Measurements from ENCODE around the gene USP34. TPM values are rescaled to one million over a fixed set of nuclear protein-coding genes. Genes with fewer than 3 reads are reported as not detected.
"Not testable (repeated sequence)": the region's sequence is repeated elsewhere in the genome, so short reads cannot be mapped to it uniquely, and the experiment has no call there.

The USP34 gene
- total RNA-seq, 2 experiments from 2014 or later, result 89.8 to 95.6 TPM

DNA sequence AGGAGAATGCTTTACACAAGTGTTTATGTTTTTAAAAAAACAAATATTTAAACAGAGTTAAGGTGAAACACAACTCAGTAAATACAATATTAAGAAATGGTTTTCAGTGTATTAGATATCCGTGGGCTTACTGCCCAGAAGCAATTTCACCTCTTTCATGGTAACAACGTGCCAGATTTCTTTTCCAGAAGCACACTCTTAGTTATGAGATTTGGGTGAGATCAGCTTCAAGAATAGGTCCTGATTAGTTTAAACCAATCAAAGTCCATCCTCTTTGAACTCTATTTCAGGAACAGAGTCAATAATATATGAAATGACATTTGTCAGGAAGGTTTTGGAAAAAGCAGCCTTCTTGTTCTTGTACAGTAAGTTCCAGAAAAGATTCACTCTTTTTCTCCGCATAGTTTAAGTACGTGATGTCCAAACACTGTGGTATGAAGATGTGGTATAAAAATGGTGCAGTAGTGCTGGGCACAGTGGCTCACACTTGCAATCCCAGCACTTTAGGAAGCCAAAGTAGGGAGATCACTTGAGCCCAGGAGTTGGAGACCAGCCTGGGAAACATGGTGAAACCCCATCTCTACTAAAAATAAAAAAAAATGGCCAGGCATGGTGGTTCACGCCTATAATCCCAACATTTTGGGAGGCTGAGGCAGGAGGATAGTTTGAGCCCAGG, 14.7 kb downstream of the USP34 start:
- Mint-ChIP-seq H3K4me3 (no peak overlapping the region), H3K27ac (no peak overlapping the region), H3K36me3 (ENCODE audit: low read depth) (peaks cover 31% of the 10 kb centered on the region), H3K4me1 (peaks cover 32% of the 10 kb centered on the region), H3K9me3 (no peaks in the 10 kb centered on the region), H3K27me3 (no peaks in the 10 kb centered on the region)
- ChIA-PET POLR2A (no interaction called here), CTCF (interaction anchor here (0.6 to 0.9 kb wide), 2 partner anchors 10 to 18 kb away, joined by 3 to 7 read pairs; no protein-coding TSS in a partner anchor)
- DNase-seq, result no peak

DNA sequence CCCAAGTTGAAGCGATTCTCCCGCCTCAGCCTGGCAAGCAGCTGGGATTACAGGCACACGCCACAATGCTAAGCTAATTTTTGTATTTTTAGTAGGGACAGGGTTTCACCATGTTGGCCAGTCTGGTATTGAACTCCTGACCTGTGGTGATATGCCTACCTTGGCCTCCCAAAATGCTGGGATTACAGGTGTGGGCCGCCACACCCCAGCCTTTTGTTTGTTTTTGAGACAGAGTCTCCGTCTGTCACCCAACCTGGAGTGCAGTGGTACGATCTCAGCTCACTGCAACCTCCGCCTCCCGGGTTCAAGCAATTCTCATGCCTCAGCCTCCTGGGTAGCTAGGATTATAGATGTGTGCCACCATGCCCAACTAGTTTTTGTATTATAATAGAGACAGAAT, 15.9 kb downstream of the USP34 start:
- H3K27ac Mint-ChIP-seq, H3K27me3 Mint-ChIP-seq, DNase-seq, POLR2A ChIA-PET, H3K4me3 Mint-ChIP-seq, H3K9me3 Mint-ChIP-seq: not testable (repeated sequence)
- H3K4me1 Mint-ChIP-seq, result peaks cover 34% of the 10 kb centered on the region
- H3K36me3 Mint-ChIP-seq (ENCODE audit: low read depth), result peaks cover 31% of the 10 kb centered on the region
- CTCF ChIA-PET, result interaction anchor here (1.2 kb wide), 1 partner anchor 83 kb away, joined by 3 read pairs; the partner anchor contains the start of gene XPO1

DNA sequence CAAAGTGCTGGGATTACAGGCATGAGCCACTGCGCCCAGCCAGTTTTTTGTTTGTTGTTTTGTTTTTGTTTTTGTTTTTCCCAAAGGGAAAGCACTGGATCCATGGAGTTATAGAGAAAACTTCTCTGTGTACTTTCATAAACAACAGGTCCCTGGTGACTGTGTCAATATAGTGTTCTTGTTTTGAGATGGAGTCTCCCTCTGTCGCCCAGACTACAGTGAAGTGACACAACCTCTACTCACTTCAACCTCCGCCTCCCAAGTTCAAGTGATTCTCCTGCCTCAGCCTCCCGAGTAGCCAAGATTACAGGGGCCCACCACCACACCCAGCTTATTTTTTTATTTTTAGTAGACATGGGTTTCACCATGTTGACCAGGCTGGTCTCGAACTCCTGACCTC, 16.5 kb downstream of the USP34 start:
- ChIA-PET CTCF (interaction anchor here (1.2 kb wide), 1 partner anchor 84 kb away, joined by 3 read pairs; the partner anchor contains the start of gene XPO1), POLR2A (no interaction called here)
- Mint-ChIP-seq H3K27ac (no peak overlapping the region), H3K36me3 (ENCODE audit: low read depth) (peaks cover 33% of the 10 kb centered on the region), H3K4me3 (no peak overlapping the region), H3K9me3 (peaks cover 2% of the 10 kb centered on the region), H3K27me3 (no peaks in the 10 kb centered on the region), H3K4me1 (peaks cover 33% of the 10 kb centered on the region)
- no peak for DNase-seq

DNA sequence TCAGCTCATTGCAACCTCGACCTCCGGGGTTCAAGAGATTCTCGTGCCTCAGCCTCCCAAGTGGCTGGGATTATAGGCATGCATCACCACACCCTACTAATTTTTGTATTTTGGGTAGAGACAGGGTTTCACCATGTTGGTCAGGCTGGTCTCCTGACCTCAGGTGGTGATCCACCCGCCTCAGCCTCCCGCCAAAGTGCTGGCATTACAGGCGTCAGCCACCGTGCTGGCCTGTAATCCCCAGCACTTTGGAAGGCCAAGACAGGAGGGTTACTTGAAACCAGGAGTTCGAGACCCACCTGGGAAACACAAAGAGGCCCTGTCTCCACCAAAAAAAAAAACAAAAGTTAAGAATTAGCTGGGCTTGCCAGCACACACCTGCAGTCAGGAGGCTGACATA, 18.5 kb downstream of the USP34 start:
- Mint-ChIP-seq H3K9me3 (peaks cover 2% of the 10 kb centered on the region), H3K36me3 (ENCODE audit: low read depth) (peaks cover 31% of the 10 kb centered on the region), H3K4me1 (peaks cover 19% of the 10 kb centered on the region), H3K27me3 (no peaks in the 10 kb centered on the region), H3K27ac (peak overlapping the region; percentile 54), H3K4me3 (no peak overlapping the region)
- POLR2A ChIA-PET, result no interaction called here
- CTCF ChIA-PET, result interaction anchor here (0.6 to 1.2 kb wide), 3 partner anchors 13 to 26 kb away, joined by 3 read pairs; no protein-coding TSS in a partner anchor
- DNase-seq, result no peak

DNA sequence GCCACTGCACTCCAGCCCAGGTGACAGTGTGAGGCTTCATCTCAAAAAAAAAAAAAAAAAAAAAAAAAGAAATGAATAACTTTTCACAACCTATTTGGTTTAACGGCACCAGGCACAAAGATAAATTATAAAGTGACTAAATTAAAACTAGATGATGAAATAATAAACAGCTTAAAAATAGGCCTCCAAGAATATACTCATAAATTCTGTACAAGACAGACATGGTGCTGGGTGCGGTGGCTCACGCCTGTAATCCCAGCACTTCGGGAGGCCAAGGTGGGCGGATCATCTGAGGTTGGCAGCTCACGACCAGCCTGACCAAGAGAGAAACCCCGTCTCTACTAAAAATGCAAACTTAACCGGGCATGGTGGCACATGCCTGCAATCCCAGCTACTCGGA, 19.7 kb downstream of the USP34 start:
- H3K36me3 Mint-ChIP-seq (ENCODE audit: low read depth), result peaks cover 28% of the 10 kb centered on the region
- CTCF ChIA-PET, result interaction anchor here (0.6 to 1.2 kb wide), 3 partner anchors 14 to 296 kb away, joined by 3 to 4 read pairs (median 3); no protein-coding TSS in a partner anchor
- peaks cover 16% of the 10 kb centered on the region for H3K4me1 Mint-ChIP-seq

DNA sequence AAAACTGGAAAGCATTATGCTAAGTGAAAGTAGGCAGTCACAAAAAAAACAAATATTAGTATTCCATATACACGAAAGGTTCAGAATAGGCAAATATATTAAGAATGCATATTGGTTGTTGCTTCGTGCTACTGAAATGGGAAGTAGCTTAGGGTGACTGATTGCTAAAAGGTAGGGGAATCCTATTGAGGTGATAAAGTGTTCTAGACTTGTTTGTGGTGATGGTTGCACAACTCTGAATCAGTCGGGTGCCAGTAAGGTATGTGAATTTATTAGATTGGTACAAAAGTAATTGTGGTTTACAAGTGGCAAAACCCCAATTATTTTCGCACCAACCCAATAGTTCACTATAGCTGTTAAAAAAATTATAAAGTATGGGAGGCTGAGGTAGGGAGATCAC, 20.7 kb downstream of the USP34 start:
- H3K4me1 Mint-ChIP-seq, result peaks cover 16% of the 10 kb centered on the region
- CTCF ChIA-PET, result no interaction called here
- H3K36me3 Mint-ChIP-seq (ENCODE audit: low read depth), result peaks cover 27% of the 10 kb centered on the region

More for the DNA sequence above, 19.7 kb downstream of the USP34 start:
- no peak for DNase-seq
- POLR2A ChIA-PET, result interaction anchor here (0.7 kb wide), 1 partner anchor 16 kb away, joined by 3 read pairs; no protein-coding TSS in a partner anchor
- Mint-ChIP-seq H3K27ac (peak overlapping the region; percentile 31), H3K27me3 (no peaks in the 10 kb centered on the region), H3K4me3 (no peak overlapping the region), H3K9me3 (peaks cover 2% of the 10 kb centered on the region)

DNA sequence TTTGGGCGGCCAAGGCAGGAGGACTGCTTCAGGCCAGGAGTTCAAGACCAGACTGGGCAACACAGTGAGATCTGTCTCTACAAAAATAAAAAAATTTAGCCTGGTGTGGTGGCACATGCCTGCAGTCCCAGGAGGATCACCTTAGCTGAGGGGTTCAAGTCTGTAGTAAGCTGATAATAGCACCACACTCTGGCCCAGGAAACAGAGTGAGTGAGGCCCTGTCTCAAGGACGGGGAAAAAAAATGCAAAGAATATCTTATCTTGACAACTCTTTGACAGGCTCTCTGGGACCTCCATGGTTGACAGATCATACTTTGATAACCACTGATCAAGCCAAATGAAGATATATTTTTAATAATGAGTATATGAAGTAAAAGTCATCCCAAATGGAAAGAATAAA, 22.7 kb downstream of the USP34 start:
- ChIA-PET CTCF (no interaction called here), POLR2A (no interaction called here)
- Mint-ChIP-seq H3K27me3 (no peaks in the 10 kb centered on the region), H3K4me3 (no peak overlapping the region), H3K4me1 (peaks cover 15% of the 10 kb centered on the region), H3K27ac (no peak overlapping the region), H3K36me3 (ENCODE audit: low read depth) (peaks cover 40% of the 10 kb centered on the region), H3K9me3 (peaks cover 8% of the 10 kb centered on the region)
- DNase-seq, result no peak

More for the DNA sequence above, 20.7 kb downstream of the USP34 start:
- DNase-seq, result no peak
- Mint-ChIP-seq H3K27me3 (no peaks in the 10 kb centered on the region), H3K27ac (no peak overlapping the region), H3K4me3 (no peak overlapping the region), H3K9me3 (peaks cover 2% of the 10 kb centered on the region)
- POLR2A ChIA-PET, result no interaction called here

DNA sequence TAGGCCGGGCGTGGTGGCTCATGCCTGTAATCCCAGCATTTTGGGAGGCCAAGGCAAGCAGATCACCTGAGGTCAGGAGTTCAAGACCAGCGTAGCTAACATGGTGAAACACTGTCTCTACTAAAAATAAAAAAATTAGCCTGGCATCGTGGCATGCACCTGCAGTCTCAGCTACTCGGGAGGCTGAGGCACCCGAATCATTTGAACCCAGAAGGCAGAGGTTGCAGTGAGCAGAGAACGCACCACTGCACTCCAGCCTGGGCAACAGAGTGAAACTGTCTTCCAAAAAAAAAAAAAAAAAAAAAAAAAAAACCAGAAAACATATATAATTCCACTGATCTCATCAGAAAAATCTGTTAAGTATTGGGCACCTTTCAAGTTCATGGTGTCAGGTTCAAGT, 23.9 kb downstream of the USP34 start:
- H3K27ac Mint-ChIP-seq, H3K4me3 Mint-ChIP-seq, H3K9me3 Mint-ChIP-seq, DNase-seq, H3K27me3 Mint-ChIP-seq: not testable (repeated sequence)
- H3K4me1 Mint-ChIP-seq, result peaks cover 23% of the 10 kb centered on the region
- POLR2A ChIA-PET, result interaction anchor here (0.7 kb wide), 1 partner anchor 26 kb away, joined by 14 read pairs; no protein-coding TSS in a partner anchor
- CTCF ChIA-PET, result interaction anchor here (0.6 kb wide), 1 partner anchor 523 kb away, joined by 3 read pairs; no protein-coding TSS in a partner anchor
- H3K36me3 Mint-ChIP-seq (ENCODE audit: low read depth), result peaks cover 44% of the 10 kb centered on the region

DNA sequence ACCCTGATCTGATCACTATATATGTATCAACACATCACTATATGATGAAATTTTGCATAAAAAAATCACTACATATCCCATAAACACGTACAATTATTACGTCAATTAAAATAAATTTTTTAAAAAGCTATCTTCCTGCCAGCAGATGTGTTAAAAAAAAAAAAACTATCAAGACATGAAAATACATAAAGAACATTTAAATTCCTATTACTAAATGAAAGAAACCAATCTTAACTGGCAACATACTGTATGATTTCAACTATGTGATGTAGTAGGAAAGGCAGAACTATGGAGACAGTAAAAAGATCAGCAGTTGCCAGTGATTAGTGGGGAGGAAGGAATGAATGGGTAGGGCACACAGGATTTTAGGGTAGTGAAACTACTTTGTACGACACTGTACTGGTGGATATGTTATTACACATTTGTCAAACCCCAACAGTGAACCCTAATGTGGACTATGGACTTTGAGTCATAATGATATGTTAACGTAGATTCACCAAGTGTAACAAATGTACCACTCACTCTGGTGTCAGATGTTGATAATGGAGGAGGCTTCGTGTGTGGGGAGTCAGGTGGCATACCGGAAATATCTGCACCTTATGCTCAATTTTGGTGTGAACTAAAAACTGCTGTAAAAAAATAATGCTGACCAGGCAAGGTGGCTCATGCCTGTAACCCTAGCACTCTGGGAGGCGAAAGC, 27.4 kb downstream of the USP34 start:
- Mint-ChIP-seq H3K36me3 (ENCODE audit: low read depth) (peaks cover 35% of the 10 kb centered on the region), H3K4me1 (peaks cover 29% of the 10 kb centered on the region), H3K27me3 (no peaks in the 10 kb centered on the region), H3K4me3 (no peak overlapping the region), H3K9me3 (peaks cover 5% of the 10 kb centered on the region), H3K27ac (no peak overlapping the region)
- ChIA-PET POLR2A (no interaction called here), CTCF (no interaction called here)
- DNase-seq, result no peak

DNA sequence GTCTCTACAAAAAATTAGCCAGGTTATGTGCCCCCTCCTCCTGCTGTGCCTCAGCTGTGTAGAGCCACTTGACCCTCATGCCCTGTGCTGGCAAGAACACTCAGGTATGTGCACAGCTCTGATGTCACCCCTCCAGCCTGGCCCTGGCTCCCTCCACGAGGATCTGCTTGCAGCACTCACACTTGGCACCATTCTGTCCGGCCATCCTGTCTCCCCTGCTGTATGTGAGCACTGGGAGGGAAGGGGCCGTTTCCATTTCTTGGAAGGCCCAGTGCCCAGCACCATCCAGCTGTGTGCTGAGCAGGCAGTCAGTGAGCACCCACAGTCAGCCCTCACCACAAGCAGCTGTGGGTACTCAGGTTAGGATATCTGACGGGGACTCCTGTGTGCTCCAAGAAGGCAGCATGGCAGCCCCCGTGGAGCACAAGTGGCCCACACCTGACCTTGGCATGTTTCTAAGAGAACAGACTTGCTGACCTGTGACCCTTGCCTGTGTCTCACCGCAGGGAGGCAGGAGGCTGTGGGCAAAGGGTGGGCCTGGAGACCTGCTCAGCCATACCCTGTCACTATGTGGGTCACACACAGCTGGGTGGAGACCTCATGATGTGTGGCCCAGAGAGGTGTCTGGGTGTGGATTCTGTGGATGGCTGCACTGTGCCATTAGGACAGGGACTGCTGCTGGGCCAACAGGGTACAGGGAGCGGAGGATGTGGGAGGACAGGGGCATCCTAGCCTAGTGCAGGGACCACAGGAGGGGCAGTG, 31.5 kb downstream of the USP34 start:
- Mint-ChIP-seq H3K27ac (no peak overlapping the region), H3K27me3 (no peaks in the 10 kb centered on the region), H3K4me1 (peaks cover 46% of the 10 kb centered on the region), H3K4me3 (no peak overlapping the region), H3K36me3 (ENCODE audit: low read depth) (peaks cover 46% of the 10 kb centered on the region), H3K9me3 (peaks cover 14% of the 10 kb centered on the region)
- ChIA-PET CTCF (interaction anchor here (0.6 to 1.7 kb wide), 3 partner anchors 12 to 19 kb away, joined by 3 to 8 read pairs (median 3); no protein-coding TSS in a partner anchor), POLR2A (interaction anchor here (0.6 kb wide), 1 partner anchor 171 kb away, joined by 3 read pairs; no protein-coding TSS in a partner anchor)
- no peak for DNase-seq

DNA sequence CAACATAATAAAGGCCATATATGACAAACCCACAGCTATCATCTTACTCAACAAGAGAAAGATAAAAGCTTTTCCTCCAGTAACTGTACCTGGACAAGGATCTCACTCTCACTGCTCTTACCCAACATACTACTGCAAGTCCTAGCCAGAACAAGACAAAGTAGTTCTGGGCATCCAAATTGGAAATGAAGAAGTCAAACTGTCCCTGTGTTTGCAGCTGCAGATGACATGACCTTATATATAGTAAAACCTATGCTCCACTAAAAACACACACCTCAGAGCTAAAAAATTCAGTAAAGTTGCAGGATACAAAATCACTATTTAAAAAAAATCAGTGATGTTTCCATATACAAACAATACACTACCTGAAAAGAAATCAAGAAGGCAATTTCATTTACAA, 32.2 kb downstream of the USP34 start:
- Mint-ChIP-seq H3K36me3 (ENCODE audit: low read depth) (peaks cover 41% of the 10 kb centered on the region), H3K9me3 (peaks cover 13% of the 10 kb centered on the region), H3K4me3 (no peak overlapping the region), H3K4me1 (peaks cover 51% of the 10 kb centered on the region), H3K27me3 (no peaks in the 10 kb centered on the region), H3K27ac (no peak overlapping the region)
- CTCF ChIA-PET, result interaction anchor here (0.6 to 1.7 kb wide), 4 partner anchors 11 to 22 kb away, joined by 3 to 8 read pairs (median 6); no protein-coding TSS in a partner anchor
- DNase-seq, result no peak
- POLR2A ChIA-PET, result no interaction called here

DNA sequence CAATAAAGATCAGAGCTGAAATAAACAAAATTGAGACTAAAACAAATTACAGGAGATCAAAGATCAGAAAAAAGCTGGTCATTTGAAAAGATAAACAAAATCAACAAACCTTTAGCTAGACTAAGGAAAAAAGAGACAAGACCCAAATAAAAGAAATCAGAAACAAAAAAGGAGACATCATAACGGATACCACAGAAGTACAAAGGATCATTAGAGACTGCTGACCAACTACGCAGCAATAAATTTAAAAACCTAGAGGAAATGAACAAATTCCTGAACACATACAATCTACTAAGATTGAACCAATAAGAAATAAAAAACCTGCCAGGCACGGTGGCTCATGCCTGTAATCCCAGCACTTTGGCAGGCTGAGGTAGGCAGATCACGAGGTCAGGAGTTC, 33.7 kb downstream of the USP34 start:
- ChIA-PET POLR2A (no interaction called here), CTCF (interaction anchor here (1.0 to 2.3 kb wide), 2 partner anchors 11 to 33 kb away, joined by 3 to 8 read pairs; no protein-coding TSS in a partner anchor)
- Mint-ChIP-seq H3K36me3 (ENCODE audit: low read depth) (peaks cover 30% of the 10 kb centered on the region), H3K9me3 (peaks cover 13% of the 10 kb centered on the region), H3K27me3 (no peaks in the 10 kb centered on the region), H3K4me1 (peaks cover 51% of the 10 kb centered on the region), H3K4me3 (no peak overlapping the region), H3K27ac (no peak overlapping the region)
- no peak for DNase-seq
